Right hindlimb (tissue), 1 donor: ENCODE data around the gene NRXN3.

ENCODE experiments used
- DNase-seq: peaks from one replicate; pipeline ENCODE4 v3.0.0-alpha.2; 2018

NRXN3 gene

DNA sequence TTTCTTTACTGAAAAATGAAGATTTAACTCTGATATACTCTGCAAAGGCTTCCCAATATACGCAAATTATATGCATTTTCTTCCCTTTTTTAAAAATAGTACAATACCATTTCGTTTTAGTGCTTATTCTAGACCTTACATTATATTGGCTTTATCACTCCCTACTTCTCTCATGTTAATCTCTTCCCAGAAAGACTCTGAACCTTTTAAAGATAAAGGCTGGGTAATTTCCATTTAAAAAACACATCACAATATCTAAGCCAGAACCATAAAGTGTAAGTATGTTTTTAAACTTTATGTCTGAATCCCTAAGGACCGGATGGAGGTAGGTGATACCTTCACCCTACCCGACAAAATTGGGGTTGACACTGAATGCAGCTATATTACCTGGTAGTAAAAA lies 1720.4 kb downstream of the NRXN3 start:
- DNase-seq = no peak

DNA sequence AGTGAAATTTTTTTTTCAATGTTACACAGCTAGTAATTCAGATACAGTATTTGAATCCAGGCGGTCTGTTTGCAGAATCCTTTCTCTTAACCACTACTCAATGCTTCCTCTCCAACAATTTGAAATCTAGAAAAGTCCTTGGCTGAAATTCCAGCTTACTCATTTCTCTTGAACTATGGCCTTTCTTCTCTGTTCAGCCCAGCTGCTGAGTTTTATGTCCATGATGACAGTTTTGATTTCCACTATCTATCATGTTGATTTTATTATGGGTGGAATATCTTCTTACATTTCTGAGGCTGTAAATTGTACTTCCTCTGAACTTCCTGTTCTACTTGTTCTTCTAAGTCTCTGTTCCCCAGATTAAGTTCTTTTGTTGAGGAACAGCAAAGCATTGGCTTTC lies 1725.8 kb downstream of the NRXN3 start:
- no peak for DNase-seq

DNA sequence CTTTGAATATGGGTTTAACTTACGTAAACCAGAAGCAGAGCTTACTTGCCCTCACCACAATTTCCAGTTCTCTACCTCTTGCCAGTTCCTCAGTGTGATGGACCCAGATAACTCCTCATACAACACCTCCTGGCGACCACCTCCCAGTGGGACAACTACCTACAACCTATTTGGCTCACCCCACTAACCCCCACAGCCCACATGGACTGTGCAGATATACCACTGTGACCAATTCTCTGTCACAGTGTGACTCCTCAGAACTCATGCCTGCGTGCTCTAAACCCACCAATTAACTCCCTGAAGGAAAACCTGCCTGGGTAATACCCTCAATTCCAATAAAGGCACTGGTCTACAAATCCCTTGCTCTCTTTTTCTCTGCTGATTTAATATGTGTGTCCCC lies 1729.4 kb downstream of the NRXN3 start:
- no peak for DNase-seq

DNA sequence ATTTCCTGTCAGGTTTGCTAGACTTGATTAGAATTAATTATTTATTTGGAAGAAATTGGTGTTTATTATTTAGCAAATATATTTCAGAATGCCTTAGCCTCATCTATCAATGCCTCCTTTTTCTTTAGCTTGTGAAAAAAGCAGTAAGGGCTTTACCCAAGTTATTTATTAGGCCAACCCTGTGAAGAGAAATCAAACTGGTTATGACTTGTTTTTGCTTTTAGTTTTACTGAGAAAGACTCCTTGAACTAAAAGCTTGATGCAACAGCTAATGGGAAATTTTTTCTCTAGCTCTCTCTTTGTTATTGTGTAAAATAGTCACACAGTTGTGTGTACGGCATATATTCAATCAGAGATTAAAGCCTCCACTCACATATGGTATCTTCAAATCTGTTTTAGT lies 1734.3 kb downstream of the NRXN3 start:
- DNase-seq = no peak

DNA sequence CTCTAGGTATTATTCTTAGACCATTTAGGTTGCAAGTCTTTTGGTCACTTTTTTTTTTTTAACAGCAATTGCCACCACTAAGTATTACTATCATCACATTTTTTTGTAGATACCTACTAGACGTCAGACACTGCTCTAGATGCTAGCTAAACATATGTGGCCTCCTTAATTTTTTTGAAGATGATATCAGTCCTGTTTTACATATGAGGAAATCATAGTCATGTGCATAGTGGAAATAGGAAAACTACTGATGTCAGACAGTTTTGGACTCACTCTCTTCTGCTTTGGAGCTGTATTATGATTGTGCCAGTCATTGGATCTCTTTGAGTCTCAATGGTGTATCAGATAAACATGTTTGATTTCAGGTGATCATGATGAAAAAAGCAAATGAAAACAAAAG lies 1736.8 kb downstream of the NRXN3 start:
- DNase-seq = no peak

DNA sequence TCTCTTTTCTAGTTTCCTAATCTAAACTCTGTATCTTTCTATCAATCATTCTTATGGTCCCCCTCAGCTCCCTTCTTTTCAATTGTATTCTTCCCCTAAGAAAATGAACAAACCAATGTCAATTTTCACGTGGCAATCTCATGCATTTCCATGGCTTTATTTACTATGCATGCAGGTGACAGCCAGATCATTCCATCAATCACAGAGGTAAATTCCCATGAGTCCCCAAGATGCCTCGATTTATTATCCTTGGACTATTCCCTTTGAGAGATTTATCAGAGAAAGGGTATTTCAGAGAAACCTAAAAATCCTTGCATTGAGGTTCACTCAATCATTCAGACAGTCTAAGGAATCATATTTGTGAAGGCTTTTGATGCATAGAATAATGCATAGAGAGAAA lies 1739.9 kb downstream of the NRXN3 start:
- DNase-seq = no peak

DNA sequence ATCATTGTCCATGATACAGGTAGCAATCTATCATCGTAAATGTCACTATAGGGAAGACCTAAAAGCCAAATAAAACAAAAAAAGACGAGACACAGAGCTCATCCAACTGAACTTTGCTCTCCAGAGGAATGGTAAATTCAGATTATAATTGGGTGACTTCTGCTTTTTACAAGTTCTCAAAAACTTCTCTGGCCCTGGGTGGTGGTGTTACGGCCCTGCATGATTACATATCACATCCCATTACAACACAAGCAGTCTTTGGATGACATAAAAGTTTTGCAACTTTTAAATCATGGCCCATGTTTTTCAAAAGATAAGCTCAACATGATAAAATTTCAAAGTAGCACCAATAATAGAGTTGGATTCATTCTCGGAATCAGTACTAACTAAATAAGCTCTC lies 1741.6 kb downstream of the NRXN3 start:
- no peak for DNase-seq

DNA sequence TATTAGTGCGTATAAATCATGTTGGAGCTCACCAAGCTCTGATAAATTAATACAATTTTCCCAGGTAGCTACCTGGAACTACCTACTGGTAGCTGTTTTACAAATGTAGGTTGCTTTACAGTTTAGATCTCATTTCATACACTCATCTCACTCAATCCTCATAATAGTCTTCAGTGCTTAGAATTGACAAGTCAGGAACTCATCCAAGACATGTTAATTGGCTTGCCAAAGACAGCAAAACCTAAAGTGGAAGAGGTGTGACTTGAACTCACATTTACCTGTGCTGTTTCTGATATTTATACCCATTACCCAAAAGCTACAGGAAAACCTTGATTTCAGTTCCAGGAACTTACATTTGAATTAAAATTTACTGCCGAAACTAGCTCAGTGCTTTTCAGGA lies 1744.4 kb downstream of the NRXN3 start:
- no peak for DNase-seq

DNA sequence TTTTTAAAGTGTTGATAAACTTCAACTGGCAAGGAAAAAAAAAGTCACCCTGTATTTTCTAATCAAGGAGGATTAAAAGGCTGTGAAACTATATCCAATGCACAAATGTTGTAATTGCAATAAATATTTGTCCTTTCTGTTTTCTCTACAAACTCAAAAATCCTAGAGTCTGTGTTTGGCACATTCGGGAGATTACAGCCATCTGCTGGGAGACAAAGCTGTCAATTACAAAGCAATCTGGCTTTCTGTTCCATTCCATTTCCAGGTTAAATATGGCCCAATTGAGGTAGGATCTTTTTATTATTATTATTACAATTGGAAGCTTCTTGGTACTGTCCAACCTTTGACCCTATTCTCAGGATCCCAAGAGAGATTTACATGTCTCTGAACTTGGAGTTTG lies 1745.2 kb downstream of the NRXN3 start:
- DNase-seq = no peak

DNA sequence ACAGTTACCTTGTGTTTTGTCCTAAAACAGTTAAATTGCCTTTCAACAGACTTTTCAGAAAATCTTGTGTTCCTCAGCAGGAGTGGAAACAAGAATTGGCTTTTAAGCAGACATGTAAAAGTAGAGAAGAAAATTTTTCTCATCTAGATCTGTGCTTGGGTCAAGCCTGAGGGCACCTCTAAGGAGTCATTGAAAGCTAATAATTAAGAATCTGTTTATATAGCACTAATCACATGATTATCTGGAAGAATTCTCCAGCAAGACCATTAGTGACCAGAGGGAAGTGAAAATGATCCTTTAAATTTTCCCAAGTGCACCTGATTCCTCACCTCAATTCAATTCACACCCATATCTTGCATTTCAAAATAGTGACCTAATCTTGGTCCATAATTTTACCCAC lies 1746.1 kb downstream of the NRXN3 start:
- no peak for DNase-seq

DNA sequence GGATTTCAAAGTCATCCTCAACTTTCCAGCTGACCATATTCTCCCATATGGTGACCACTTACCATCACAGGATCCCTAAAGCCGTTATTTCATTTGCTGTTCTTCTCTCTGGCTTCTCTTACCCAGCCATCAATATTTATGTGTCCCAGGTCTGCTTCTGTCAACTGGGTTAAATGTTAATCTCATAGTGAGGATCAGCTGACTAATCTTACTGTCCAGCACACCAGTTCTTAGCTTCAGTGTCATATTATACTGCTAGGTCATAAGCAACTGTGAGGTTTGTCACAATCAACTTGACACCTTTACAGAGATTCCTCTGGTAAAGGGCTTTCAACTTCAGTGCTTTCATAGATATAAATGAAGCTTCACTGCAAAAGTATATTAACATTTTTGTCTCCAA lies 1746.7 kb downstream of the NRXN3 start:
- no peak for DNase-seq
